SW480 (cell line): ENCODE measurements around the gene TMEM120B.
"Not testable (repeated sequence)": the region's sequence is repeated elsewhere in the genome, so short reads cannot be mapped to it uniquely, and the experiment has no call there.

Source experiments
- DNase-seq: peaks from one replicate; pipeline ENCODE4 v3.0.0-alpha.2; 2016; ENCODE audit warnings: low spot score

The TMEM120B gene

DNA sequence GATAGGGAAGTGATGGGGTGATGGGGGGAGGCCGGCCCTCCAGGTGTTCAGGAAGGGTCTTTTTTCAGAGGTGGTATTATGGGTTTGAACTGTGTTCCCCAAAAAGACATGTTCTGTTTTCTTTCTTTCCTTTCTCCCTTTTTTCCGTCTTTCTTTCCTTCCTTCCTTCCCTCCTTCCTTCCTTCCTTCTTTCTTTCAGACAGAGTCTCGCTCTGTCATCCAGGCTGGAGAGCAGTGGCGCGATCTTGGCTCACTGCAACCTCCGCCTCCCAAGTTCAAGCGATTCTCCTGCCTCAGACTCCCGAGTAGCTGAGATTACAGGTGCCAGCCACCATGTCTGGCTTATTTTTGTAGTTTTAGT lies 3.5 kb upstream of the TMEM120B start:
- DNase-seq, result not testable (repeated sequence)

DNA sequence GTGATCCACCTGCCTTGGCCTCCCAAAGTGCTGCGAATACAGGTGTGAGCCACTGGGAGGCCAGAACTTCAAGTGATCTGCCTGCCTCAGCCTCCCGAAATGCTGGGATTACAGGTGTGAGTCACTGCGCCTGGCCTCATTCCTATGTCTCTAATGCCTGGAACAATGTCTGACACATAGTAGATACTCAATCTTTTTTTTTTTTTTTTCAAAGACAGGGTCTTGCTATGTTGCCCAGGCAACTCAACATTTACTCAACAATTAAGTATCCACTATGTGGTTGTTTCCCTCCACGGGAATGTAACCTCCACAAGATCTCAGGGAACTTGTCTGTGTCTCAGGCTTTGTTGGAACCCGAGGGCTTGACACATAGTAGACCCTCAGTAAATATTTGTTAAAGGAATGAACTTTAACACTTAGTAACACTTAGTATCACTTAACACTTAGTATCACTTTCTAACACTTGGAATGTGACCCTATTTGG lies 3.0 kb upstream of the TMEM120B start:
- peak; percentile 14 for DNase-seq

GRCh38 chr12:121711361-121712189 lies 977 bp upstream of the TMEM120B start:
- DNase-seq, result no peak

DNA sequence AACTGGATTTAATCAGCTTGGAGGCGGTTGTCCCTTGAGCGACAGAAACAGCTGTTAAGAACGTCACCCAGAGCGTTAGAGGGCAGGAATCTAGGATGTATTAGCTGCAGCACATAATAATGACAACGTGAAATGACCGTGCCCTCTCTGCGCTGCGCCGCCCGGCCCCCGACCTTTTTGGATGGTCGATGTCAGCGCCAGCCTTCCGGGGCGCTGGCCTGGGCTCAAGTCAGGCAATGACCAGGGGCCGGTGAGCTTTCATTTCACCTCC lies 427 bp upstream of the TMEM120B start:
- DNase-seq, result peak; percentile 43

DNA sequence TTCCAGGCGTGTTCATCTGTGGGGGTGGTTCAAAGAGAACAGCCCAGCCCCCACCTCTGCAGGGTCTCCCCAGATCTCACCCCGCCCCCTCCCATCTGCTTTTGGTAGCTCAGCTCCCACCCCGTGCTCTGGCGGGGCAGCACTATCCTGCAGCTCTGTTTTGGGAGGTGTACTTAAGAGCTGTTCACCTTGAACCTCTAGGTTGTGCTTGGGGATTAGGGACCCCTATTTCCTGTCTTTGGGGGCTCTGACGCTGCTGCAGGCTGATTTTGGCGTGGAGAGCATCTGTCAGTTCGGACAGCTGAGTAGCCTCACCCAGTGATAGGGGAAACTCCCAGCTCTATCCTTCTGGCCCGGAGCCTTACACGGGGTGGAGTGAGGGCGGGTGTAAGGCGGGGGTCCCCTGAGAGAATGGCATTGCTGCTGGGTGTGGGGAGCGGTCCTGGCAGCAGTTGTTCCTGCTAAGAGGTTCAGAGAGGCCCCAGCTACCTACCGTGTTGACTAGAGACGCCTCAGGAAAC lies 765 bp downstream of the TMEM120B start:
- DNase-seq, result no peak

- no peak for DNase-seq
These were observed 1.2 kb downstream of the TMEM120B start for GRCh38 chr12:121713793-121714192.

- DNase-seq, result not testable (repeated sequence)
These were observed 2.5 kb downstream of the TMEM120B start for GRCh38 chr12:121715055-121715454.

GRCh38 chr12:121715862-121716435 lies 3.4 kb downstream of the TMEM120B start:
- DNase-seq, result no peak

DNA sequence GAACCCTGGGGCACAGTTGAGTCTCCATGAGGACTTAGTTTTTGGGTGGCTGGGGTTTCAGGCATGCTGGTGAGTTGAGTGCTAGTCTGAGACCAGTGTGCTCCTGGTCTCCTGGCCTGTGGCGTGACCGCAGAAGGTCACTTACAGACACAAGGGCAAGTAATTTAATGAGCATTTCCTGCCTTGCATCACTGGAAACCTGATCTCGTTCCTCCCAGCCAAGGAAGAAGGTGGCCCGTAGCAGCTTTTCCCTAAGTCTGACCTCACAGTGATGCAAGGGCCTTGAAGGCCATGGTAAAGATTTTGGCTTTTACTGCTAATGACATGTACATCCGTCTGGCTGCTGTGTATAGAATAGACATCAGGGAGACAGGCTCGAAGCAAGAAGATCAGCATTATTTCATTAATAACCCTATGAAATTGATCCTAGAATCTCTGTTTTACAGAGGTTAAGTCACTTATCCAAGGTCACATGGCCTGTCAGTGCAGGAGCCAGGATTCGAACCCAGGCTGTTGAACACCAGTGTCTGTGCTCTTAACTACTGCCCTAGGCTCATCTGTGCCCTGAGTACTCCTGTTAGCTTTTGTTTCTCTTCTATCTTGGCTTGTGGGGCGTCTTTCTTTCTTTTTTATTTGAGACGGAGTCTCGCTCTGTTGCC lies 4.6 kb downstream of the TMEM120B start:
- peak; percentile 30 for DNase-seq

DNA sequence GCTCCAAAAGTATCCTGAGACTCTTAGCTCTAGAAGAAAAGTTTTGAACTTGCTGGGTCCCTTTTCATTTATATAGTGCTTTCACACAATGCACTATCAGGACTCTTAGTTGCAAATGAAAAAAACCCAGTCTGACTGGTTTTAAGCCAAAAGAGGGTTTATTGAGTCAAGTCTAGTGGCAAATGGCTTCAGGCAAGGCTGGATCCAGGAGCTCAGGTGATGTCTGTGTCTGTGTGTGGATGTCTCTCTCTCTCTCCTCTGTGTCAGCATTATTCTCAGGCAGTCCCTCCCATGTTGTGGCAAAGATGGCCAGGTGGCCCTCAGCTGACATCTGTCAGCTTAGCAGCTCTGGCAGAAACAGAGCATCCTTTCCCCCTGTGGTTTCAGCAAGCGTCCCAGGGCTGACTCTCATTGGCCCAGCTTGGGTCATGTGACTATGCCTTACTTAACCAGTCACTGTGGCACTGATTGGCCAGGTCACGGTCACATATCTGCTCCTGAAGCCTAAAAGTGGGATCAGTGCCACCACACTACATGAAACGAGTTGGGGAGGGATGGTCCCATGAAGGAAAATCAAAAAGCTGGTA lies 6.2 kb downstream of the TMEM120B start:
- no peak for DNase-seq

DNA sequence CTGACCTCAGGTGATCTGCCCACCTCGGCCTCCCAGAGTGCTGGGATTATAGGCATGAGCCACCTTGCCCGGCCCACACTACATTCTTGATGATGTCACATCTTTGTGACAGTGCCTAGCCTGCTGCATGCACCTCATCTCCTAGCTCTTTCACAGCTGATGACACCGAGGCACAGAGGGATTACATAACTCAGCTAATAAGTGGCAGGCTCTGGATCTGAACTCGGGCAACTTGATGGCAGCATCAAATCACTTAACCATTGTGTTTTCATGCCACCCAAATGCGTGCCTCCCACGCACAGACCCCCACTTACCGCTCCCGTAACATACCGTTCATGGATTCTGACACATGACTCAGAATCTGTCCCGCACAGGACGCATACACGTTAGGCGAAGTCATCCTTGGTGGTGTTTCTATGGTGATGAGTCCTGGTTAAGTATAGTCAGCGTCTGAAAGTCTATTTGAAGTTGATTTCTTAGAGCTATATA lies 7.4 kb downstream of the TMEM120B start:
- peak; percentile 22 for DNase-seq

GRCh38 chr12:121720762-121721161 lies 8.2 kb downstream of the TMEM120B start:
- DNase-seq, result no peak

DNA sequence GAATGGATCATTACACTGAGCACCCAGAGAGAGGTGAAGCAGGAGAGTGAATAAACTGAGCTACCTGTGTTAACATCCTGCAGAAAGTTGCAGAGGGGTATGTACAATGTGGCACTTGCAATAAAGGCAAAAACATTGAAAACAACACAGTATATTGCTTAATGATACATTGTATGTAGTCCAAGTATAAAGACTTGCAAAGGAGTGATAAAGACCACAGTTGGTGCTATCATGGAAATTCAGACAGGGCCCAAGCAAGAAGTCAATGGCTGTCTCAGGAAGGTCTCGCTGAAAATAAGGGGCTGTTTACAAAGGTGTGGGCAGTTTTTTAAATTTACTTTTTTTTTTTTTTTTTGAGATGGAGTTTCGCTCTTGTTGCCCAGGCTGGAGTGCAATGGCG lies 10.0 kb downstream of the TMEM120B start:
- DNase-seq, result no peak

GRCh38 chr12:121723200-121723599 lies 10.6 kb downstream of the TMEM120B start:
- no peak for DNase-seq

DNA sequence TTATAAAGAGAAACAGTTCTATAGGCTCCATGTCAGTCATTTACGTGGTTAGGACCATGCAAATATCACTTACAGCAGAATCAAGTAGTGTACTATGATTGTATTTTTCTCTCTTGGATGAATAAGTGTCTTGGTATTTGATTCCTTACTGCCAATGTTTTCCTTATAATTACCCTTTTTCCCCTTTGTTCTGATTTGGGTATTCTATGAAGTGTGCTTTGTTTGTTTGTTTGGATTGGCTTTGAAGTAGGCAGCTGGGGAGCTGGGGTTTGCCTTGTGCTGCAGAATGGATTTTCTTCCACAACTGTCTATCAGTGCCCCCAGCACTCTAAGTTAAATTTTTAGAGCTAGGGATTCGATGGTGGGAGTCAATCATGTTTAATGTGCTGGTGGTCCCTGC lies 12.4 kb downstream of the TMEM120B start:
- no peak for DNase-seq

- DNase-seq, result no peak
These were observed 12.9 kb downstream of the TMEM120B start for GRCh38 chr12:121725423-121725822.

DNA sequence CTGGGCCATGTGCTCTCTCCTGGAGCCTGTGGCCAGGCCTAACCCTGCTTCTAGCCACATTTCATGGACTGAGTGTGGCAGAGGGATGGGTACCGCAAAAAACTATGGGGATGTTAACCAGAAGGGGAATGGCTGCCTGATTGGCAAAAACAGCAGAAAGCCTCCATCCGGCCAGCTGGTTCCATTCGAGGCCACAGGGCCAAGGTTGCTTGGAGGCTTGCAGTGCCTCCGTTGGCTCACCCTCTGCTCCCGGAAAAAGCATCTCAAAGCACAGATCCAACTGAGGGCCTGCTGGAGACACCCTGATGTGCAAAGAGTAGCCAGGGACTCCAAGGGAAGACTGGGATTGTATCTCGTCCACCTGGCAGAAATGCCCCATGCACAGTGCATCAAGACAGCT lies 16.5 kb downstream of the TMEM120B start:
- no peak for DNase-seq

DNA sequence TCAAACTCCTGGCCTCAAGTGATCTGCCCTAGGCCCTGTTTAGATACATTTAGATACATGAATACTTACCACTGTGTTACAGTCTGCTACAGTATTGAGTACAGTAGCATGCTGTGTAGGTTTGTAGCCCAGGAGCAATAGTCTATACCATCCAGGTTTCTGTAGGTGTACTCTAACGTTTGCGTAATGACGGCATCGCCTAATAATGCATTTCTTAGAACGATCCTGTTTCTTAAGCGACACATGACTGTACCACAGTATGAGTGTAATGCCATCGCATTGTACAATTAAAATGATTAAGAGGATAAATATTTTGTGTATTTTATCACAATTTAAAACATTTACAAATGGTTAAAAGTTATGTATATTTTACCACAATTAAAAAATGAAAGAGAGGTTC lies 18.9 kb downstream of the TMEM120B start:
- no peak for DNase-seq

GRCh38 chr12:121733849-121734248 lies 21.3 kb downstream of the TMEM120B start:
- no peak for DNase-seq

- DNase-seq, result no peak
These were observed 25.8 kb downstream of the TMEM120B start for GRCh38 chr12:121738340-121738858.

DNA sequence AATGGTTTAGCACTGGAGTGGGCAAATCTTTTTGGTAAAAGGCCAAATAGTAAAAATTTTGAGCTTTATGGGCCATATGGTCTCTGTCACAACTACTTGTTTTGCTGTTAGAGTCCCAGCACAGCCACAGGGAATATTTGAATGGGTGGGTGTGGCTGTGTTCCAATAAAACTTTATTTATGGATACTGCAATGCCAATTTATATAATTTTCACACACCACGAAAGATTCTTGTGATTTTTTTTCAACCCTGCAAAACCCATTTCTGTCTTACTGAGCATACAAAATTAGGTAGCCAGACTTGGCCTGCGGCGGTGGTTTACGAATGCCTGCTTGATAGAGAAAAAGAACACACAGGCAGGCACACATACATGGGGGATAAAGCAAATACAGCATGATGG lies 28.3 kb downstream of the TMEM120B start:
- DNase-seq, result no peak

DNA sequence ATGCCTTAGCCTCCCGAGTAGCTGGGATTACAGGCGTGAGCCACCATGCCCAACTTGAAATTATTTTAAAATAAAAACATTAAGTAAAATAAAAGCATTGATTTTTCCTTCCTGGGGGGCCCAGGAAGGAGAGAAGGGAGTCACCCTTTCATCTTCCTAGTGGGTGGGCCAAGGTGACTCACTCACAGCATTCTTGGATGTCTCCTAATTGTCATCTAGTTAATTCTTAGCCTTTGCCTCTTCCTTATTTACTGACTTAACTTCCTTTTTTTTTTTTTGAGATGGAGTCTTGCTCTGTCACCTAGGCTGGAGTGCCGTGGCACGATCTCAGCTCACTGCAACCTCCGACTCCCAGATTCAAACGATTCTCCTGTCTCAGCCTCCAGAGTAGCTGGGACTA lies 29.2 kb downstream of the TMEM120B start:
- DNase-seq, result no peak
